ENCODE measurements around the gene STAT6. TPM values are rescaled to one million over a fixed set of nuclear protein-coding genes. Genes with fewer than 3 reads are reported as not detected.

The STAT6 gene
- total and polyA plus RNA-seq, 2 donors (not counting 1 experiment from before 2014, with no cell fraction given): 544 to 736 TPM

DNA sequence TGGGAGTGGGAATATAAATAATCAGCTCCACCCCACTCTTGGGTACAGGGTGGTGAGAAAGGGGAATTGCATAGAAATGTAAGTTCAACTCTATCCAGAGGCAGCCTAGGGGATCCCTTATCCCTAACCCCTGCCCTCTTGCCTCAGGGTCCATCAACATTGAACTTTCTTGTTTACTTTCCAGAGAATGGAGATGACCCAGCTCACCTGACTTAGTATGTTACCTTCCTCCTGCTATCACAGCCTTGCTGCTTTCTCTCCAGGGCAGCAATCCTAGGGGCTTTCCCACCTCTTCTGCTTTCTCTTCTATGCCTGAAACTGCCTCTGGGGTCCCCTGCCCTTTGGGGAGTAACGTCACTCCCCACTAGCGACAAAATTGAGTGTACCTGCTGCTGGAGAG is 19.8 kb upstream of the STAT6 start:
- Mint-ChIP-seq H3K4me3 (peak overlapping the region; percentile 29), H3K27ac (no peak overlapping the region), H3K27me3 (peaks cover 14% of the 10 kb centered on the region), H3K4me1 (peaks cover 16% of the 10 kb centered on the region), H3K9me3 (ENCODE audit: insufficient read depth) (no peaks in the 10 kb centered on the region)
- H3K27ac ChIP-seq (ENCODE audit: low read length in 2 of 2): no peak overlapping the region
- H3K4me3 ChIP-seq (ENCODE audit: control extremely low read depth in 1 of 5, extremely low read depth in 1 of 5, insufficient read depth in 1 of 5, low read depth in 2 of 5, low read length in 4 of 5): no peak overlapping the region
- H3K9me3 ChIP-seq (ENCODE audit: control extremely low read depth in 1 of 3, control insufficient read depth in 2 of 3, insufficient read depth in 1 of 3, low read length in 2 of 3): no peaks in the 10 kb centered on the region
- ATAC-seq (ENCODE audit: low read depth) (no peak), DNase-seq (peak; percentile 35)
- no peaks in the 10 kb centered on the region for H3K79me2 ChIP-seq (ENCODE audit: control insufficient read depth, insufficient read depth, low read length)
- TF ChIP-seq EZH2 (IDR thresholded peaks at IDR 0.05; ENCODE audit: borderline replicate concordance, insufficient read depth, low read depth, low read length, poor library complexity, severe bottlenecking): no peak
- TF ChIP-seq, protein P1, sequence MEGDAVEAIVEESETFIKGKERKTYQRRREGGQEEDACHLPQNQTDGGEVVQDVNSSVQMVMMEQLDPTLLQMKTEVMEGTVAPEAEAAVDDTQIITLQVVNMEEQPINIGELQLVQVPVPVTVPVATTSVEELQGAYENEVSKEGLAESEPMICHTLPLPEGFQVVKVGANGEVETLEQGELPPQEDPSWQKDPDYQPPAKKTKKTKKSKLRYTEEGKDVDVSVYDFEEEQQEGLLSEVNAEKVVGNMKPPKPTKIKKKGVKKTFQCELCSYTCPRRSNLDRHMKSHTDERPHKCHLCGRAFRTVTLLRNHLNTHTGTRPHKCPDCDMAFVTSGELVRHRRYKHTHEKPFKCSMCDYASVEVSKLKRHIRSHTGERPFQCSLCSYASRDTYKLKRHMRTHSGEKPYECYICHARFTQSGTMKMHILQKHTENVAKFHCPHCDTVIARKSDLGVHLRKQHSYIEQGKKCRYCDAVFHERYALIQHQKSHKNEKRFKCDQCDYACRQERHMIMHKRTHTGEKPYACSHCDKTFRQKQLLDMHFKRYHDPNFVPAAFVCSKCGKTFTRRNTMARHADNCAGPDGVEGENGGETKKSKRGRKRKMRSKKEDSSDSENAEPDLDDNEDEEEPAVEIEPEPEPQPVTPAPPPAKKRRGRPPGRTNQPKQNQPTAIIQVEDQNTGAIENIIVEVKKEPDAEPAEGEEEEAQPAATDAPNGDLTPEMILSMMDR (IDR thresholded peaks at IDR 0.05): no peak
- ChIA-PET POLR2A (no interaction called here), CTCF (interaction anchor here (0.6 to 1.1 kb wide), 3 partner anchors 19 to 627 kb away, joined by 3 to 4 read pairs (median 4); no protein-coding TSS in a partner anchor)
- peaks cover 0 to 13% (median 3%) of the 10 kb centered on the region in 4 experiments for H3K27me3 ChIP-seq (replicated peaks in 1 of 4; ENCODE audit: control extremely low read depth in 1 of 4, control insufficient read depth in 3 of 4, insufficient read depth in 4 of 4, low read length in 3 of 4)
- WGBS (ENCODE audit: insufficient coverage): no CpG with 5 or more reads among the region's 2 CpGs
- H3K4me2 ChIP-seq (replicated peaks; ENCODE audit: low read depth, low read length, poor library complexity, severe bottlenecking): no peak overlapping the region
- H3K36me3 ChIP-seq (replicated peaks in 1 of 2; ENCODE audit: control extremely low read depth in 1 of 2, control insufficient read depth in 1 of 2, extremely low read depth in 1 of 2, insufficient read depth in 2 of 2, low read length in 1 of 2): no peaks in the 10 kb centered on the region
- peaks cover 11 to 21% of the 10 kb centered on the region in 2 donors for H3K4me1 ChIP-seq (ENCODE audit: control insufficient read depth in 2 of 2, insufficient read depth in 2 of 2, low read length in 2 of 2)
- intact Hi-C loops (cut with micrococcal nuclease): no loop called here
- no peaks in the 10 kb centered on the region for H4K20me1 ChIP-seq (ENCODE audit: control insufficient read depth, insufficient read depth, low read length, poor library complexity, severe bottlenecking)
- H2AFZ ChIP-seq (ENCODE audit: insufficient read depth, low read depth, low read length, poor library complexity, severe bottlenecking): no peak overlapping the region
- no peak overlapping the region for H3K9ac ChIP-seq (ENCODE audit: low read length)

DNA sequence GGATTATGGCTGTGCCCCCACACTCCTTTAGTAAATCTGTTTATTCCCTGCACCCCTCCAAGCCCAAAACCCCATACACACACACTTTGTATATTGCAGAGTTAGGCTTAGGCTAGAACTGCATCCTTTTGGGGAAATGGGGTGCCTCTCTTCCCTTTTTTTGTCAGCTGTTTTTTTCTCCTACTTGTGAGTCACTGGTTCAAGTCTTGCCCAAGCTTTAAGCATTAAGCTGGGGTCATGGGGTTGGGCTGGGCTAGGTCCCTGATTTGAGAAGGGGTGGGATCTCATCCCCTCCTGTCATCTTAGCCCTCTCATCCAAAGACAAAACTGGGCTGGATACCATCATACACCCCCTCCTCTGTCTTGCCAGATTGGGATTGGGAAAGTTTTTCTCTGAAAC is 18.7 kb upstream of the STAT6 start:
- peak; percentile 25 for DNase-seq
- intact Hi-C loops (cut with micrococcal nuclease): loop anchor here (5.0 kb wide), 1 partner anchor 373 kb away; no protein-coding TSS in a partner anchor
- Mint-ChIP-seq H3K9me3 (ENCODE audit: insufficient read depth) (no peaks in the 10 kb centered on the region), H3K4me1 (peaks cover 16% of the 10 kb centered on the region), H3K27me3 (peaks cover 17% of the 10 kb centered on the region), H3K27ac (no peak overlapping the region), H3K4me3 (peak overlapping the region; percentile 66)
- Histone ChIP-seq H3K27me3 (replicated peaks in 1 of 4; ENCODE audit: control extremely low read depth in 1 of 4, control insufficient read depth in 3 of 4, insufficient read depth in 4 of 4, low read length in 3 of 4) (peaks cover 0 to 13% (median 3%) of the 10 kb centered on the region in 4 experiments), H3K9ac (ENCODE audit: low read length) (no peak overlapping the region), H3K4me2 (replicated peaks; ENCODE audit: low read depth, low read length, poor library complexity, severe bottlenecking) (no peak overlapping the region), H3K27ac (ENCODE audit: low read length in 2 of 2) (no peak overlapping the region), H3K9me3 (ENCODE audit: control extremely low read depth in 1 of 3, control insufficient read depth in 2 of 3, insufficient read depth in 1 of 3, low read length in 2 of 3) (no peaks in the 10 kb centered on the region), H3K79me2 (ENCODE audit: control insufficient read depth, insufficient read depth, low read length) (no peaks in the 10 kb centered on the region), H2AFZ (ENCODE audit: insufficient read depth, low read depth, low read length, poor library complexity, severe bottlenecking) (no peak overlapping the region), H4K20me1 (ENCODE audit: control insufficient read depth, insufficient read depth, low read length, poor library complexity, severe bottlenecking) (no peaks in the 10 kb centered on the region), H3K4me1 (ENCODE audit: control insufficient read depth in 2 of 2, insufficient read depth in 2 of 2, low read length in 2 of 2) (peaks cover 11 to 21% of the 10 kb centered on the region in 2 donors), H3K4me3 (ENCODE audit: control extremely low read depth in 1 of 5, extremely low read depth in 1 of 5, insufficient read depth in 1 of 5, low read depth in 2 of 5, low read length in 4 of 5) (no peak overlapping the region), H3K36me3 (replicated peaks in 1 of 2; ENCODE audit: control extremely low read depth in 1 of 2, control insufficient read depth in 1 of 2, extremely low read depth in 1 of 2, insufficient read depth in 2 of 2, low read length in 1 of 2) (no peaks in the 10 kb centered on the region)
- no peak for TF ChIP-seq EZH2 (IDR thresholded peaks at IDR 0.05; ENCODE audit: borderline replicate concordance, insufficient read depth, low read depth, low read length, poor library complexity, severe bottlenecking)
- TF ChIP-seq, protein P1 (IDR thresholded peaks at IDR 0.05): no peak
- ATAC-seq (ENCODE audit: low read depth): no peak
- ChIA-PET CTCF (interaction anchor here (0.8 kb wide), 1 partner anchor 53 kb away, joined by 3 read pairs; no protein-coding TSS in a partner anchor), POLR2A (interaction anchor here (0.7 kb wide), 1 partner anchor 40 kb away, joined by 8 read pairs; no protein-coding TSS in a partner anchor)

All from B cell (primary cell).